ENCODE measurements around the gene CDH12.
"Not testable (repeated sequence)": the region's sequence is repeated elsewhere in the genome, so short reads cannot be mapped to it uniquely, and the experiment has no call there.

- not testable (repeated sequence) for TF ChIP-seq POLR2AphosphoS5, POLR2A (IDR thresholded peaks at IDR 0.05; ENCODE audit: low read depth, low read length)
Measured at GRCh38 chr5:22213703-22214495, 639.2 kb downstream of the CDH12 start.

Data from GM12892 (cell line).